ENCODE data around the gene AFAP1L2.

Gene AFAP1L2

GRCh38 chr10:114290038-114290437, 114.3 kb downstream of the AFAP1L2 start:
- no peak for DNase-seq (ENCODE audit: low spot score)

- DNase-seq (ENCODE audit: low spot score) = no peak
Observed at GRCh38 chr10:114289096-114289436, 115.2 kb downstream of the AFAP1L2 start.

- no peak for DNase-seq (ENCODE audit: low spot score)
Observed at GRCh38 chr10:114288424-114289095, 115.7 kb downstream of the AFAP1L2 start.

DNA sequence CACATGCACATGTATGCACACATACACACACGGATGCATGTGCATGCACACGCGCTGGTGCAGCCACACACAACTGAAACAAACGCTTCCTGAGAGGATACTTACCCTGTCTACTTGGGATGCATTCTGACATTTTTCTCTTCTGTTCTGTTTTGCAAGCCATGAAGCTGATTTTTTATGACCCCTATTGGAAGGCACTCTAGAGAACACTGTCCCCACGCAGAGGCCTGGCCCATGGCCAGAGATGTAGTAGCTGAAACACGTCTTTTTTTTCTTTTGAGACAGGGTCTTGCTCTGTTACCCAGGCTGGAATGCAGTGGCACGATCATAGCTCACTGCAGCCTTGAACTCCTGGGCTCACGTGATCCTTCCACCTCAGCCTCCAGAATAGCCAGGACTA, 117.4 kb downstream of the AFAP1L2 start:
- no peak for DNase-seq (ENCODE audit: low spot score)

DNA sequence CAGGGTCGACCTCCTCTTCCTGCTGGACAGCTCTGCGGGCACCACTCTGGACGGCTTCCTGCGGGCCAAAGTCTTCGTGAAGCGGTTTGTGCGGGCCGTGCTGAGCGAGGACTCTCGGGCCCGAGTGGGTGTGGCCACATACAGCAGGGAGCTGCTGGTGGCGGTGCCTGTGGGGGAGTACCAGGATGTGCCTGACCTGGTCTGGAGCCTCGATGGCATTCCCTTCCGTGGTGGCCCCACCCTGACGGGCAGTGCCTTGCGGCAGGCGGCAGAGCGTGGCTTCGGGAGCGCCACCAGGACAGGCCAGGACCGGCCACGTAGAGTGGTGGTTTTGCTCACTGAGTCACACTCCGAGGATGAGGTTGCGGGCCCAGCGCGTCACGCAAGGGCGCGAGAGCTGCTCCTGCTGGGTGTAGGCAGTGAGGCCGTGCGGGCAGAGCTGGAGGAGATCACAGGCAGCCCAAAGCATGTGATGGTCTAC, 118.3 kb downstream of the AFAP1L2 start:
- DNase-seq (ENCODE audit: low spot score) = no peak

DNA sequence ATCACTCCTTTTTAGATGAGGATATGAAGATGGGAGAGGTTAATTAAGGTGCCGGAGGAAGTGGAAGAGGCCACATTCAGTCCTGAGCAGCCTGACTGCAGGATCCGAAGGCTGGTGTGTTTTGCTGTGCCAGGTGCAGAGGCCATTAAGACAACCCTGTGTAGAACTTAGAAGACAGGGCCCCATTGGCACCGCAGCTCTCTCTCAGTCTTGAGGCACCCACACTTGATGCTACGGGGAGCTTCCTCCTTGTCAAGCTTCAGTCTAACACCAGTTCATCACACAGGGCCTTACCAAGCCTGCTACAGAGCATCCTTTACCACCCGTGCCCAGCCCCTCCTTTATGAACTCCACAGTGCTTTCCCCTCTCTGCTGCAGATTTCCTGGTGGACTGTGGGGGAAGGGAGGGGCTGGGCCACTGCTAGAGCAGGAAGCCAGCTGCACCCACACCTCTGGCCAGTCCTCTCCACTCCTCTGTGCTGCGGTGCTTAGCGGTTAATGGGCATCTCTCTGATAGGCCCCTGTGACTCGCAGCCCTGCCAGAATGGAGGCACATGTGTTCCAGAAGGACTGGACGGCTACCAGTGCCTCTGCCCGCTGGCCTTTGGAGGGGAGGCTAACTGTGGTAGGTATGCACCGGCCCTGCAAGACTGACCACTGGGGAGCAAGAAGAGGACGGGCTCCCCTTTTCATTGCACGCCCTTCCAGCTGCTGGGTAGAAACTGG, 119.8 kb downstream of the AFAP1L2 start:
- no peak for DNase-seq (ENCODE audit: low spot score)

GRCh38 chr10:114283535-114284234, 120.6 kb downstream of the AFAP1L2 start:
- DNase-seq (ENCODE audit: low spot score) = no peak

- no peak for DNase-seq (ENCODE audit: low spot score)
Observed at GRCh38 chr10:114283091-114283490, 121.2 kb downstream of the AFAP1L2 start.

GRCh38 chr10:114282526-114282925, 121.8 kb downstream of the AFAP1L2 start:
- no peak for DNase-seq (ENCODE audit: low spot score)

GRCh38 chr10:114281461-114281860, 122.8 kb downstream of the AFAP1L2 start:
- DNase-seq (ENCODE audit: low spot score) = no peak

GRCh38 chr10:114281006-114281405, 123.3 kb downstream of the AFAP1L2 start:
- no peak for DNase-seq (ENCODE audit: low spot score)

DNA sequence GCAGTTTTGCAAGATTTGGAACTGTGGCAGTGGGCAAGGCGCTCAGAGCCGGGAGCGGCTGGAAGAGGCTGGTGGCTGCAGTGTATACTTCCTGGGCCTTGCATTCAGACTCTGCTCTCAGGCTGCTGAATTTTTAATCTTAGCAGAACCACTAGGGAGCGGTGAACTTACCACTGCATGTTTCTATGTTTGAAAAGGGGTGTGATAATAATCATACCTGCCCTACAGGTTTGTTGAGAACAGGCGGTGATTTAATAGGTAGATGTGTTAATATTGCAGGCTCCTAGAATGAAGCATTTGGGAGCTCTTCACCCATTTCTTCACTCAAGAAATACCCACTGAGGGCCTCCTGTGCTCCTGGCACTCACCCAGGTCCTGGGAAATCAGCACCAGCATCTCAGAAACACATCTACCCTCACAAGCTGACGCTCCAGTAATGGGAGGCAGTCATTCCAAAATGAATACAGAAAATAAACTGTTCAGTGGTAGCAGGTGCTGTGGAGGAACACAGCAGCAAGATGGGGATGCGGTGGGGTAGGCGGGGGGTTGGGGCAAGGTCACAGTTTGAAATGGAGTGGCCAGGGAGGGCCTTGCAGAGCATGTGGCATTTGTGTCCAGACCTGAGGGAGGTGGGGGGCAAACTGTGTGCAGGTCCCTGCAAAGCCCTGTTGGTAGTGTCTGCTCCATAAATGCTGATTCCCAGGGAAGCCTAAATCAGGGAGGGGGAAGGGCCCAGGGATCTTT, 124.2 kb downstream of the AFAP1L2 start:
- DNase-seq (ENCODE audit: low spot score) = no peak

DNA sequence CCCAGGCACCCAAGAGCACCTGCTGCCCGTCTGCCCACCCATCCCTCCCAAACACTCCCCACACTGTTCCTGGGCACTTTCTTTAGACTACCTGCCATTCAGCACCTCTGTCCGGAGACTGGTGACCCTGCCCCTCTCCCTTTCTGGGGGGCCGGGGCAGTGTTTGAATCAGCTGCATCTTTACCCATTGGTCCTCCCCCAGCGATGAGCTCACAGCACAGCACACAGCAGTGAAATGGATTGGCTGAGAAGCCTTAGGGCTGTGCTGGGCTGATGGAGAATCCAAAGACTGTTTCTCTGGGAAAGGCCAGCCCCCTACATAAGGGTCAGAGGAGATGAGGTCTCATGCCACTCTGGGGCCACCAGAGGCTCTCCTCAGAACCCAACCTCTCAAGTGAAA, 125.0 kb downstream of the AFAP1L2 start:
- DNase-seq (ENCODE audit: low spot score) = no peak

DNA sequence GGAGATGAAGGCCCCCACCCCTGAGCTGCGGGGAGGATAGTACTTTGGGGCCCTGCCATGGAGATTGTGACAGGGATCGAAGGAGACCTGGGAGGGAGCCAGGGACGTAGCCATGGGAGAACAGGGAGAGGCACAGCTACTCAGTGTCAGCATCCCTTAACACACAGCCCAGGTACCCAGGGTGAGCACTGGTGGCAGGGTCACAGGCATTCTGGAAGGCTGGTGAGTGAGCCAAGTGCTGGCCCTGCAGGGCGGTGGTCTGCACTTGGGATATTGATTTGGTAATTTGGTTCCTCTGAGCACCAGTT, 125.5 kb downstream of the AFAP1L2 start:
- DNase-seq (ENCODE audit: low spot score) = no peak

- DNase-seq (ENCODE audit: low spot score) = no peak
Observed at GRCh38 chr10:114278140-114278883, 126.0 kb downstream of the AFAP1L2 start.

- no peak for DNase-seq (ENCODE audit: low spot score)
Observed at GRCh38 chr10:114276671-114277070, 127.6 kb downstream of the AFAP1L2 start.

GRCh38 chr10:114276066-114276465, 128.2 kb downstream of the AFAP1L2 start:
- no peak for DNase-seq (ENCODE audit: low spot score)

- no peak for DNase-seq (ENCODE audit: low spot score)
Observed at GRCh38 chr10:114274616-114275453, 129.5 kb downstream of the AFAP1L2 start.

GRCh38 chr10:114273910-114274309, 130.4 kb downstream of the AFAP1L2 start:
- no peak for DNase-seq (ENCODE audit: low spot score)

DNA sequence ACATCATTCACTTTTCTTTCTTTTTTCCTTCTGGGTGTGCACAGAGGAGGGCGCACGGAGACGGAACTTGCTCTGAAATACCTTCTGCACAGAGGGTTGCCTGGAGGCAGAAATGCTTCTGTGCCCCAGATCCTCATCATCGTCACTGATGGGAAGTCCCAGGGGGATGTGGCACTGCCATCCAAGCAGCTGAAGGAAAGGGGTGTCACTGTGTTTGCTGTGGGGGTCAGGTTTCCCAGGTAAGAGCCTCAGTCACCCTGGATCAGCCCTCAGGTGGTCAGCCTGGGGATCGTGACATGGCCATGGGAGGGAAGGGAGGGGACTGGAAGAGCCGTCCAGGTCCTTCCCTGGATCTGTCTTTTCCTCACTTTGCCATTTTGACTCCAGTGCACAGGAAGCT, 131.6 kb downstream of the AFAP1L2 start:
- DNase-seq (ENCODE audit: low spot score) = no peak

GRCh38 chr10:114271779-114272167, 132.5 kb downstream of the AFAP1L2 start:
- no peak for DNase-seq (ENCODE audit: low spot score)

Measured in NAMALWA (cell line).